ENCODE results near the gene PRUNE1.
A peak's percentile ranks its signal among the peaks of the same experiment; 100 is the strongest.

Gene PRUNE1

GRCh38 chr1:151012684-151013471 lies 4.6 kb downstream of the PRUNE1 start:
- no peak for TF ChIP-seq CTCF (IDR thresholded peaks at IDR 0.05; ENCODE audit: control insufficient read depth, extremely low read depth, insufficient read depth)
- no peak for DNase-seq (ENCODE audit: low read depth)

GRCh38 chr1:151013518-151013917 lies 5.3 kb downstream of the PRUNE1 start:
- TF ChIP-seq CTCF (IDR thresholded peaks at IDR 0.05; ENCODE audit: control insufficient read depth, extremely low read depth, insufficient read depth) = no peak
- H3K4me3 ChIP-seq (ENCODE audit: low read depth, low read length) = no peak overlapping the region
- DNase-seq (ENCODE audit: low read depth) = no peak

More at GRCh38 chr1:151012684-151013471, 4.6 kb downstream of the PRUNE1 start:
- no peak overlapping the region for H3K4me3 ChIP-seq (ENCODE audit: low read depth, low read length)

- no peak overlapping the region for H3K4me3 ChIP-seq (ENCODE audit: low read depth, low read length)
- TF ChIP-seq CTCF (IDR thresholded peaks at IDR 0.05; ENCODE audit: control insufficient read depth, extremely low read depth, insufficient read depth) = peak; percentile 60
These were observed 16.4 kb downstream of the PRUNE1 start for GRCh38 chr1:151024540-151025146.

GRCh38 chr1:151026460-151026859 lies 18.2 kb downstream of the PRUNE1 start:
- H3K4me3 ChIP-seq (ENCODE audit: low read depth, low read length) = no peak overlapping the region
- no peak for TF ChIP-seq CTCF (IDR thresholded peaks at IDR 0.05; ENCODE audit: control insufficient read depth, extremely low read depth, insufficient read depth)

More at GRCh38 chr1:151024540-151025146, 16.4 kb downstream of the PRUNE1 start:
- DNase-seq (ENCODE audit: low read depth) = no peak

GRCh38 chr1:151032164-151032563 lies 23.9 kb downstream of the PRUNE1 start:
- no peak for TF ChIP-seq CTCF (IDR thresholded peaks at IDR 0.05; ENCODE audit: control insufficient read depth, extremely low read depth, insufficient read depth)
- no peak overlapping the region for H3K4me3 ChIP-seq (ENCODE audit: low read depth, low read length)
- DNase-seq (ENCODE audit: low read depth) = no peak

More at GRCh38 chr1:151026460-151026859, 18.2 kb downstream of the PRUNE1 start:
- DNase-seq (ENCODE audit: low read depth) = no peak

GRCh38 chr1:151035167-151035566 lies 26.9 kb downstream of the PRUNE1 start:
- DNase-seq (ENCODE audit: low read depth) = no peak
- H3K4me3 ChIP-seq (ENCODE audit: low read depth, low read length) = no peak overlapping the region
- TF ChIP-seq CTCF (IDR thresholded peaks at IDR 0.05; ENCODE audit: control insufficient read depth, extremely low read depth, insufficient read depth) = no peak

Measured in LNCaP clone FGC (cell line).